22Rv1 (cell line): ENCODE measurements around the gene EVA1C.

Experiments used
- ZFX ChIP-seq: fragments of 450-650 bp; IDR thresholded peaks from 2 replicates; pipeline ENCODE4 v1.6.1; 2017; ENCODE audit warnings: antibody characterized with exemption, borderline replicate concordance
- TF ChIP-seq, protein P1 (sequence below): fragments of 450-650 bp; IDR thresholded peaks from 2 replicates; pipeline ENCODE4 v1.5.1; 2017; ENCODE audit warnings: mild to moderate bottlenecking

DNA sequence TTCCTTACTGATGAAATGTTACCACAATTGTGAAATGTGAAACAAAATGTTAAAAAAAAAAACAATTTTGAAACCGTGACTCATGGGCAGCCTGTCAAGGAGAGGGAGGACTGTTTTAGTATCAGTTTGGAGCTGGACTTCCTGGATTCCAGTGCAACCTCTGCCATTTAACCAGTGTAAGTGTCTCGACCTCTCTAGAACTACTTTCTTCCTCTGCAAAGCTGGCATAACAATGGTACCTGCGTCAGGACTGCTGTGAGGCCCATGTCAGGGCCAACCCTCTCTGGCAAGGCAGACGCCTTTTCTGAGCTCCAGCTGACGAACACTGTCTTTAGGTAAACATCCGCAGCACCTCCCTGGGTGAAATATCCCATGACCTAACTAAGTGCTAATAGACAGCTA, 40.6 kb upstream of the EVA1C start:
- TF ChIP-seq, protein P1, sequence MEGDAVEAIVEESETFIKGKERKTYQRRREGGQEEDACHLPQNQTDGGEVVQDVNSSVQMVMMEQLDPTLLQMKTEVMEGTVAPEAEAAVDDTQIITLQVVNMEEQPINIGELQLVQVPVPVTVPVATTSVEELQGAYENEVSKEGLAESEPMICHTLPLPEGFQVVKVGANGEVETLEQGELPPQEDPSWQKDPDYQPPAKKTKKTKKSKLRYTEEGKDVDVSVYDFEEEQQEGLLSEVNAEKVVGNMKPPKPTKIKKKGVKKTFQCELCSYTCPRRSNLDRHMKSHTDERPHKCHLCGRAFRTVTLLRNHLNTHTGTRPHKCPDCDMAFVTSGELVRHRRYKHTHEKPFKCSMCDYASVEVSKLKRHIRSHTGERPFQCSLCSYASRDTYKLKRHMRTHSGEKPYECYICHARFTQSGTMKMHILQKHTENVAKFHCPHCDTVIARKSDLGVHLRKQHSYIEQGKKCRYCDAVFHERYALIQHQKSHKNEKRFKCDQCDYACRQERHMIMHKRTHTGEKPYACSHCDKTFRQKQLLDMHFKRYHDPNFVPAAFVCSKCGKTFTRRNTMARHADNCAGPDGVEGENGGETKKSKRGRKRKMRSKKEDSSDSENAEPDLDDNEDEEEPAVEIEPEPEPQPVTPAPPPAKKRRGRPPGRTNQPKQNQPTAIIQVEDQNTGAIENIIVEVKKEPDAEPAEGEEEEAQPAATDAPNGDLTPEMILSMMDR: no peak
- no peak for TF ChIP-seq ZFX
